Immature natural killer cell (primary cell): Measurements from ENCODE around the gene ZC3H18. TPM values are rescaled to one million over a fixed set of nuclear protein-coding genes. Genes with fewer than 3 reads are reported as not detected.

Experiments
- DNase-seq, 3 donors: peaks; one replicate each; pipeline ENCODE4 v3.0.0; 2022; ENCODE audit warnings: mixed read lengths in 1 of 3
- H3K27ac Mint-ChIP-seq, 6 donors: one replicate each; pipeline ENCODE4 v1.8.0; 2020; ENCODE audit warnings: mixed read lengths in 6 of 6, mild to moderate bottlenecking in 5 of 6, inconsistent platforms in 4 of 6, moderate library complexity in 3 of 6
- H3K27me3 Mint-ChIP-seq, 3 donors: one replicate each; pipeline ENCODE4 v1.8.0; 2020 to 2021; ENCODE audit warnings: low read depth in 3 of 3, mild to moderate bottlenecking in 3 of 3, mixed read lengths in 3 of 3, moderate library complexity in 3 of 3, inconsistent platforms in 1 of 3
- H3K36me3 Mint-ChIP-seq, 3 donors: one replicate each; pipeline ENCODE4 v1.8.0; 2020; ENCODE audit warnings: mixed read lengths in 3 of 3, inconsistent platforms in 2 of 3, mild to moderate bottlenecking in 2 of 3
- H3K4me1 Mint-ChIP-seq, 2 donors: one replicate each; pipeline ENCODE4 v1.8.0; 2020; ENCODE audit warnings: inconsistent platforms in 2 of 2, mild to moderate bottlenecking in 2 of 2, mixed read lengths in 2 of 2, moderate library complexity in 1 of 2
- H3K4me3 Mint-ChIP-seq, 5 donors: one replicate each; pipeline ENCODE4 v1.8.0; 2020; ENCODE audit warnings: mild to moderate bottlenecking in 5 of 5, mixed read lengths in 5 of 5, inconsistent platforms in 3 of 5, moderate library complexity in 3 of 5
- H3K9me3 Mint-ChIP-seq, 6 donors: one replicate each; pipeline ENCODE4 v1.8.0; 2020; ENCODE audit warnings: mild to moderate bottlenecking in 6 of 6, mixed read lengths in 6 of 6, inconsistent platforms in 4 of 6, moderate library complexity in 3 of 6
- polyA plus RNA-seq, 3 donors: library from polyadenylated mRNA; unstranded; fragments of 300-500 nt; fragmentation: Illumina TruSeq; gene quantifications; one replicate each; pipeline ENCODE4 v1.2.3, GENCODE V29; 2021

Gene ZC3H18
- polyA plus RNA-seq, 3 donors from 2014 or later = 1.0 to 29.0 (median 8.7) TPM

- H3K9me3 Mint-ChIP-seq = no peaks in the 10 kb centered on the region
- H3K27ac Mint-ChIP-seq = peak overlapping the region in 2 of 6 donors; percentile 34 to 42
- peaks cover 0 to 8% (median 0%) of the 10 kb centered on the region in 3 donors for H3K36me3 Mint-ChIP-seq
- no peak for DNase-seq
- H3K4me1 Mint-ChIP-seq = peaks cover 17 to 31% of the 10 kb centered on the region in 2 donors
- H3K27me3 Mint-ChIP-seq = peaks cover 10 to 16% (median 12%) of the 10 kb centered on the region in 3 donors
- H3K4me3 Mint-ChIP-seq = no peak overlapping the region
Measured at GRCh38 chr16:88527937-88528743, 42.1 kb upstream of the ZC3H18 start.

GRCh38 chr16:88528902-88529318 lies 41.3 kb upstream of the ZC3H18 start:
- Mint-ChIP-seq H3K27me3 (peaks cover 10 to 16% (median 12%) of the 10 kb centered on the region in 3 donors), H3K4me3 (no peak overlapping the region), H3K27ac (peak overlapping the region in 2 of 6 donors; percentile 24 to 61), H3K9me3 (no peaks in the 10 kb centered on the region), H3K36me3 (peaks cover 0 to 8% (median 0%) of the 10 kb centered on the region in 3 donors), H3K4me1 (peaks cover 17 to 31% of the 10 kb centered on the region in 2 donors)
- DNase-seq = no peak

GRCh38 chr16:88529596-88529995 lies 40.6 kb upstream of the ZC3H18 start:
- no peak overlapping the region for H3K4me3 Mint-ChIP-seq
- no peaks in the 10 kb centered on the region for H3K9me3 Mint-ChIP-seq
- no peak for DNase-seq
- peaks cover 0 to 8% (median 0%) of the 10 kb centered on the region in 3 donors for H3K36me3 Mint-ChIP-seq
- peak overlapping the region in 1 of 6 donors; percentile 24 for H3K27ac Mint-ChIP-seq
- H3K27me3 Mint-ChIP-seq = peaks cover 10 to 16% (median 12%) of the 10 kb centered on the region in 3 donors
- peaks cover 17 to 30% of the 10 kb centered on the region in 2 donors for H3K4me1 Mint-ChIP-seq

GRCh38 chr16:88530051-88530857 lies 39.9 kb upstream of the ZC3H18 start:
- no peak for DNase-seq
- H3K4me3 Mint-ChIP-seq = no peak overlapping the region
- H3K4me1 Mint-ChIP-seq = peaks cover 14 to 30% of the 10 kb centered on the region in 2 donors
- peak overlapping the region in 2 of 6 donors; percentile 58 to 64 for H3K27ac Mint-ChIP-seq
- no peaks in the 10 kb centered on the region for H3K9me3 Mint-ChIP-seq
- peaks cover 0 to 8% (median 0%) of the 10 kb centered on the region in 3 donors for H3K36me3 Mint-ChIP-seq
- H3K27me3 Mint-ChIP-seq = peaks cover 9 to 18% (median 10%) of the 10 kb centered on the region in 3 donors

- H3K9me3 Mint-ChIP-seq = no peaks in the 10 kb centered on the region
- peaks cover 0 to 9% (median 1%) of the 10 kb centered on the region in 3 donors for H3K36me3 Mint-ChIP-seq
- no peak for DNase-seq
- H3K27me3 Mint-ChIP-seq = peaks cover 11 to 20% (median 12%) of the 10 kb centered on the region in 3 donors
- no peak overlapping the region for H3K4me3 Mint-ChIP-seq
- H3K27ac Mint-ChIP-seq = peak overlapping the region in 2 of 6 donors; percentile 58 to 64
- peaks cover 11 to 30% of the 10 kb centered on the region in 2 donors for H3K4me1 Mint-ChIP-seq
Measured at GRCh38 chr16:88530858-88531203, 39.4 kb upstream of the ZC3H18 start.

- DNase-seq = no peak
- peaks cover 9 to 30% of the 10 kb centered on the region in 2 donors for H3K4me1 Mint-ChIP-seq
- peaks cover 0 to 2% (median 0%) of the 10 kb centered on the region in 6 donors for H3K9me3 Mint-ChIP-seq
- H3K27me3 Mint-ChIP-seq = peaks cover 12 to 20% (median 14%) of the 10 kb centered on the region in 3 donors
- H3K27ac Mint-ChIP-seq = peak overlapping the region in 3 of 6 donors; percentile 34 to 70 (median 49)
- H3K4me3 Mint-ChIP-seq = no peak overlapping the region
- peaks cover 0 to 10% (median 3%) of the 10 kb centered on the region in 3 donors for H3K36me3 Mint-ChIP-seq
Measured at GRCh38 chr16:88531346-88531745, 38.9 kb upstream of the ZC3H18 start.

- Mint-ChIP-seq H3K4me1 (peaks cover 6 to 32% of the 10 kb centered on the region in 2 donors), H3K36me3 (peaks cover 0 to 10% (median 3%) of the 10 kb centered on the region in 3 donors), H3K27ac (peak overlapping the region in 2 of 6 donors; percentile 23 to 40), H3K4me3 (no peak overlapping the region), H3K9me3 (peaks cover 0 to 2% (median 0%) of the 10 kb centered on the region in 6 donors), H3K27me3 (peaks cover 12 to 20% (median 12%) of the 10 kb centered on the region in 3 donors)
- DNase-seq = no peak
Measured at GRCh38 chr16:88531931-88532433, 38.2 kb upstream of the ZC3H18 start.

GRCh38 chr16:88532434-88533241 lies 37.6 kb upstream of the ZC3H18 start:
- Mint-ChIP-seq H3K27ac (no peak overlapping the region), H3K27me3 (peaks cover 12 to 20% (median 17%) of the 10 kb centered on the region in 3 donors), H3K36me3 (peaks cover 0 to 10% (median 3%) of the 10 kb centered on the region in 3 donors)

GRCh38 chr16:88533381-88533917 lies 36.8 kb upstream of the ZC3H18 start:
- no peak for DNase-seq
- peaks cover 0 to 2% (median 0%) of the 10 kb centered on the region in 6 donors for H3K9me3 Mint-ChIP-seq
- H3K4me1 Mint-ChIP-seq = peaks cover 6 to 44% of the 10 kb centered on the region in 2 donors
- no peak overlapping the region for H3K4me3 Mint-ChIP-seq
- peaks cover 0 to 10% (median 3%) of the 10 kb centered on the region in 3 donors for H3K36me3 Mint-ChIP-seq
- H3K27ac Mint-ChIP-seq = no peak overlapping the region
- peaks cover 12 to 20% (median 20%) of the 10 kb centered on the region in 3 donors for H3K27me3 Mint-ChIP-seq

More at GRCh38 chr16:88532434-88533241, 37.6 kb upstream of the ZC3H18 start:
- no peak overlapping the region for H3K4me3 Mint-ChIP-seq
- DNase-seq = peak; percentile 51 to 54 (median 53)
- H3K9me3 Mint-ChIP-seq = peaks cover 0 to 2% (median 0%) of the 10 kb centered on the region in 6 donors
- H3K4me1 Mint-ChIP-seq = peaks cover 6 to 36% of the 10 kb centered on the region in 2 donors

GRCh38 chr16:88533932-88534637 lies 36.1 kb upstream of the ZC3H18 start:
- Mint-ChIP-seq H3K4me3 (no peak overlapping the region), H3K36me3 (peaks cover 0 to 7% (median 3%) of the 10 kb centered on the region in 3 donors), H3K4me1 (peaks cover 6 to 50% of the 10 kb centered on the region in 2 donors), H3K9me3 (peaks cover 0 to 2% (median 0%) of the 10 kb centered on the region in 6 donors), H3K27me3 (peaks cover 17 to 24% (median 18%) of the 10 kb centered on the region in 3 donors), H3K27ac (no peak overlapping the region)
- peak; percentile 49 to 77 (median 70) for DNase-seq

GRCh38 chr16:88534638-88535190 lies 35.5 kb upstream of the ZC3H18 start:
- peak overlapping the region; percentile 42 to 83 (median 69) for H3K4me3 Mint-ChIP-seq
- peaks cover 0 to 3% (median 3%) of the 10 kb centered on the region in 3 donors for H3K36me3 Mint-ChIP-seq
- H3K9me3 Mint-ChIP-seq = peaks cover 0 to 2% (median 0%) of the 10 kb centered on the region in 6 donors
- peaks cover 6 to 56% of the 10 kb centered on the region in 2 donors for H3K4me1 Mint-ChIP-seq
- DNase-seq = peak in 2 of 3 donors; percentile 30
- peak overlapping the region in 5 of 6 donors; percentile 59 to 87 (median 62) for H3K27ac Mint-ChIP-seq
- H3K27me3 Mint-ChIP-seq = peaks cover 13 to 24% (median 14%) of the 10 kb centered on the region in 3 donors
